HG02588 (cell line): ENCODE data around the gene BMAL1.
"Not testable (repeated sequence)": the region's sequence is repeated elsewhere in the genome, so short reads cannot be mapped to it uniquely, and the experiment has no call there.

Source experiments
- ATAC-seq: cut with Tn5 transposase; IDR thresholded peaks from one replicate; pipeline ENCODE4 v1.9.1; 2021; ENCODE audit warnings: mild to moderate bottlenecking, moderate library complexity; ENCODE audit not compliant: unreplicated experiment

Gene BMAL1

GRCh38 chr11:13368041-13368446, 90.5 kb downstream of the BMAL1 start:
- ATAC-seq = no peak

GRCh38 chr11:13373216-13373615, 95.6 kb downstream of the BMAL1 start:
- ATAC-seq = no peak

GRCh38 chr11:13375798-13376197, 98.2 kb downstream of the BMAL1 start:
- ATAC-seq = no peak

DNA sequence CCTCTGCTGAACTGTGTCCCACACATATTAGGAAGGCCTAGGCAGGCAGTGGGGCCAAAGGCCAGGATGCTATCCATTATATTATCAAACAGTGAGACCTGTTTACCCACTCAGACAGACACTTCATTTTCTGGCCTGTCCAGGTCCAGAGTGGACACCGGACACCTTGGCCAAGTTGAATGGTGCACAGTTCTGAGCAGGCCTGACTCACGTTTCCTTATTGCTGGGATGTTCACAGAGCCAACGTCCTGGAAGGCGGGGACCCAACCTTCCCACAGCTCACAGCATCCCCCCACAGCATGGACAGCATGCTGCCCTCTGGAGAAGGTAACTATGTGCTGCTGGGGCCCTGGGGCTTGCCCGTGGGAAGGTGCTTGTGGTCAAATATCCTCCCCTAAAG, 98.8 kb downstream of the BMAL1 start:
- ATAC-seq = no peak

GRCh38 chr11:13376838-13377237, 99.2 kb downstream of the BMAL1 start:
- no peak for ATAC-seq

GRCh38 chr11:13378316-13378715, 100.7 kb downstream of the BMAL1 start:
- ATAC-seq = no peak

DNA sequence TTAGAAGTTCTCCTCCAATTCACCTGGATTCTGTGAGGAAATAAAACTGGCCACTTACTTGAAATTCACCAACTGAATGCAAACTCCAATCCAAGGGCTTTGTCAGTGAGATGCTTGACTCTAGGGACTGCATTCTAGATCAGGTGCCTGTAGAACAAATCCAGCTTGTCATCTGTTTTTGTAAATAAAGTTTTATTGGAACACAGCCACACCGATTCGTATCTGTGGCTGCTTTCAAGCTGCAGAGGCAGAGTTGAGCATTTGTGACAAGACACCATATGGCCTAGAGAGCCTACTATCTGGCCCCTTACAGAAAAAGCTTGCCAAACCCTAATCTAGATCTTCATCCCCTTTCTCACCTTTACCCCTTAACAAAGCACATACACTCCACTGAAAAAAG, 103.1 kb downstream of the BMAL1 start:
- ATAC-seq = no peak

- no peak for ATAC-seq
Observed at GRCh38 chr11:13382751-13383150, 105.2 kb downstream of the BMAL1 start.

DNA sequence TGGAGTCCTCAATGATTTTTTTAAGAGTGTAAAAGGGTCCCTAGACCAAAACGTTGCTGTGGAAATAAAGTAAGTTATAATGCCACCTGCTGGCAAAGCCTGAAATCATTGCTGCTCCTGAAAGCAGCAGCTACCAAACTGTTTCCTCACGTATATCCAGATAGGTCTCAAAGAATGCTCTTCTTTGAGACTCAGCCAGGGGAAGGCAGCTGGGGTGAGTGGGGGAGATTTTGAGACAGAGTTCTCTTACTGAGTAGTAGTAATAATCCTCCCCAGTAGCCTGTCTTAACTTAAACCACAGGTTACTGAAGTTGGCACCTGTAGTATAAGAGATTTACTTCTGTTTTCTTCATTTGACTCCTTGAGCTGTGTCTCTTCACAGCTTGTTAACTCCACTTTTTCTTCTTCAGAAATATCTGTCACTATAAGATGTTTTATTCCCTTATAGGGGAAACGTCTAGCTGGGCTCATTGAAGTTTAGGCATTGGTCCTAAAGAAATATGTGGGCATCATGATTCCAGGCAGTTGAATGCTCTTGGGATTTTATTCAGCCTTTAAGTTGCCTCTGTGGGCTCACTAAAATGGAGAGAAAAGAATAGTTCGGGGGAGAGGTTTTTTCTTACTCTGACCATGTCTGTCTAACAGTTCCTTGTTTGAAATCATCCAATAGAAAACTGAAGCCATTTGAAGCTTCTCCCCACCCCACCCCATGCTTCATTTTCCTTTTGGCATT, 107.5 kb downstream of the BMAL1 start:
- ATAC-seq = peak; percentile 45

DNA sequence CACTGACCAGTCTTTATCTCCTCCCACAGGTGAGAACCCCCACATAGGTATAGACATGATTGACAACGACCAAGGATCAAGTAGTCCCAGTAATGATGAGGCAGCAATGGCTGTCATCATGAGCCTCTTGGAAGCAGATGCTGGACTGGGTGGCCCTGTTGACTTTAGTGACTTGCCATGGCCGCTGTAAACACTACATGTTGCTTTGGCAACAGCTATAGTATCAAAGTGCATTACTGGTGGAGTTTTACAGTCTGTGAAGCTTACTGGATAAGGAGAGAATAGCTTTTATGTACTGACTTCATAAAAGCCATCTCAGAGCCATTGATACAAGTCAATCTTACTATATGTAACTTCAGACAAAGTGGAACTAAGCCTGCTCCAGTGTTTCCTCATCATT, 109.0 kb downstream of the BMAL1 start:
- no peak for ATAC-seq

- ATAC-seq = no peak
Observed at GRCh38 chr11:13388741-13389140, 111.2 kb downstream of the BMAL1 start.

DNA sequence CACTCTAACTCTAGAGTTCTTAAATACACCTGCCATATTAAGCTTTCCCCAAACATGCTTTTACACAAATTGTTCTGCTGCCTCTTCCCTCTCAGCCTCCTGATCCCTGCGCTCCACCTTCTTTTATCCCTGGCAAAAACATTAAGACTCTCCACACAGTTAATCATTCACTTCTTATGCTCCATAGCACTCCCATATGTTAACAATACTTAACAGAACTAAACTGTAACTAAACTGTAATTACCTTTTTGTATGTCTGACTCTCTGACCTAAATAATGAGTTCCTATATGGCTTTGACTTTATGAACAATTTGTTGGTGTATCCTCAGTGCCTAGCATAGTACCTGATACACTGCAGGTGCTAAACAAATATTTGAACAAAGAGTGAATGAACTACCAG, 113.6 kb downstream of the BMAL1 start:
- ATAC-seq = no peak

GRCh38 chr11:13398335-13398734, 120.7 kb downstream of the BMAL1 start:
- not testable (repeated sequence) for ATAC-seq

DNA sequence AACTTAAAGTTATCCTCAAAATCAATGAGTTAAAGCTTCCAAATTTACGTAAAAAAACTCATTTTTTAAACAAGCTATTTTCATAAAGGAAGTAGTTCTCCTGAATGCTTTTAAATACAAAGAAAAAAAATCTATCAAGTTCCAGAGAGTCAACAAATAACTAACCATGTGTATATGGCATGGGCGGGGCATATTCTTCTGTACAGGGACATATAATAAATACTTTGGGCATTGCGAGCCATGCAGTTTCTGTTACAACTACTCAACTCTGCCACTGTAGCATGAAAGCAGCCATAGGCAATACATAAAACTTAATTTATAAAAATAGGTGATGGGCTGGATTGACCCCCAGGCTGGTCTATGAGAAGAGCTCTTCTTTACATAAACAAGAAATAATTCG, 127.6 kb downstream of the BMAL1 start:
- no peak for ATAC-seq

GRCh38 chr11:13415201-13415600, 137.6 kb downstream of the BMAL1 start:
- no peak for ATAC-seq

DNA sequence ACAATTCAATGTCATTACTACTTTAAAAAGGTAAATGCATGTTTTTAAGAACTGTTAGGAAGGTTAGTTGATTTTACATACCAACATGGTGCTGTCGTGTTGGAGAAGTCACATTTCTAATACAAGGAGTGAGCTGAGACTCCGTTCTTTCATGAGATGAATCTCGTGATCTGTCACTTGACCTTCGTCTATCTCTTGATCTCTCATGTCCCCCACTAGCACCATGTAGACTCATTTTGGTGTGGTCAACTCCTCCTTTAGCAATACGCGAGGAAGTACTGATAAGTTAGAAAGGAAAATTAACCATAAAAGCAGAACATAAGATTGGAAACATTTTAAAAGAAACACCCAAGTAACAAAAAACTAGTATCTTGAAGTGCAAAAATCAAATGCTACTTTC, 144.0 kb downstream of the BMAL1 start:
- ATAC-seq = no peak

- ATAC-seq = no peak
Observed at GRCh38 chr11:13423372-13423771, 145.8 kb downstream of the BMAL1 start.

- no peak for ATAC-seq
Observed at GRCh38 chr11:13427440-13427839, 149.8 kb downstream of the BMAL1 start.

DNA sequence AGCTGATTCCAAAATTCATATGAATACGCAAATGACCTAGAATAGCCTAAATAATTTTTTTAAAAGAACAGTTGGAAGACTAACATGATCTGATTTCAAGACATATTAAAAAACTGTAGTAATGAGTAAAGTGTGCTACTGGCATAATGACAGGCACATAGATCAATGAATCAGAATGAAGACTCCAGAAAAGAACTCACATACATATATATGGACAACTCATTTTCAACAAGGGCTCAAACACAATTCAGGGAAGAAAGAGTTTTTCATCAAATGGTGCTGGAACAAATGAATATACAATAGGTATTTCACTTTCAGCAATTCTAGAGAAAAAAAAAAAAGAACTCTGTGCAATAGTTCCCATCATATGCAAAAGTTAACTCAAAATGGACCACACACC, 151.7 kb downstream of the BMAL1 start:
- no peak for ATAC-seq

DNA sequence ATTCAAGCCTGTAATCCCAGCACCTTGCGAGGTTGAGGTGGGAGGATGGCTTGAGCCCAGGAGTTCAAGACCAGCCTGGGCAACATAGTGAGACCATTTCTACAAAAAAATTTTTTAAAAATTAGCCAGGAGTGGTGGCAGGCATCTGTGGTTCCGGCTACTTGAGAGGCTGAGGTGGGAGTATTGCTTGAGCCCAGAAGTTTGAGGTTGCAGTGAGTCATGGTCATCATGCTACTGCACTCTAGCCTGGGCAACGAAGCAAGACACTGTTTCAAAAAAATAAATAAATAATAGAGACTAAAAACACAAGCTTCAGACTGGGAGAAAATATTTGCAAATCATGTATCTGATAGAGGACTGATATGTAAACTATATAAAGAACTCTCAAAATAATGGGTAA, 152.2 kb downstream of the BMAL1 start:
- ATAC-seq = no peak

DNA sequence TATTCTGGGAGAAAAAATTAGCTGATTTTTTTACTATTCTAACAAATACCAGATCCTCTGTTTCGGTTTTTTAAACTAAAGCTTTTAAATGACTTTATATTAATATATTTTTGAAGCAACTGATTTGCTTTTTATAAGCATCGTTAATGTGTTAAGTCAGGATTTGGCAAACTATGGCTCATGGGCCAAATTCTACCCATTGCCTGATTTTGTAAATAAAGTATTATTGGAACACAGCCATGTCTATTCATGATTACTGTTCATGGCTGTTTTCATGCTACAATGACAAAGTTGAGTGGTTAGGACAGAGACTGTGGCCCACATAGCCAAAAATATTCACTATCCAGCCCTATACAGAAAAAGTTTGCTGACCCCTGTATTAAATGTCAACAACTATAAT, 155.8 kb downstream of the BMAL1 start:
- no peak for ATAC-seq

DNA sequence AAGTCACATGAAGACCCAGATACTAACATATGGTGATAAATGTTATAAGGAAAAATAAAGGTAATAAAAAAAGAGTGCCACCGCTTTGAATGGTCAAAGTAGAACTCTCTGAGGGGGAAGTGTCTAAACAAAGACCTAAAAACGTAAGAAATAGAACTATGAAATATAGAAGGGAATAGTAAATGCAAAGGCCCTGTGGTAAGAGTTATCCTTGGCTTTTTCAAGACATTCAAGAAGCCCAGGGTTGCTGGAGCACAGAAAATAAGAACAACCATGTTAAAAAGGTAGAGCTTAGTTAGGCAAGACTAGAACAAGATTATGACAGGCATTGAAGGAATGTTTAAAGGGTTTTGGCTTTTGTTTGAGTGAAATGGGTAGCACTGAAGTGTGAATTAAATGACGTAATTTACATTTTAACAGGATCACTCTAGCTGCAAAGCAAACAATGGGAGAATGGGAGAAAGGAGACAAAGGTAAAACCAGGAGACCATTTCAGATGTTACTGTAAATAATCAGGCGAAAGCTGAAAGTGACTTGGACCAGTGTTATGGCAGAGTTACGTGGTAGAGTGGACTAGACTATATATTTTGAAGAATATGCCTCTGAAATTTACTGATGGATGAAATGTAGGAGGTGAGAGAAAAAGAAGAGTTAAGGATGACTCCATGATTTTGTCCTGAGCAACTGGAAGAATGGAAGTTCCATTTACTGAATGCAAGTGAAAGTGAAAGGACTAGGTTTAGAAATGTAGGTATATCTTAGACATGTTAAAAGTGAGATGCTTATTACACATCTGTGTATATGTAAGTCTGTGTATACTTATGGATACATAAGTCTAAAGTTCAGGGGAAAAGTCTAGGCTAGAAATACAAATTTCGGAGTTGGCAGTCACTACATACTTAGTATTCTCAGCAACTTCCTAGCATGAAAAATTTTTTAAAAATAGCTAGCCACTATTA, 156.9 kb downstream of the BMAL1 start:
- no peak for ATAC-seq
